ENCODE results near the gene CACNA1A.
"Not testable (repeated sequence)": the region's sequence is repeated elsewhere in the genome, so short reads cannot be mapped to it uniquely, and the experiment has no call there.

Gene CACNA1A

GRCh38 chr19:13215572-13216380, 290.5 kb downstream of the CACNA1A start:
- peak; percentile 39 for DNase-seq

- no peak for DNase-seq
These were observed 292.1 kb downstream of the CACNA1A start for GRCh38 chr19:13214036-13214730.

GRCh38 chr19:13212759-13213330, 293.4 kb downstream of the CACNA1A start:
- DNase-seq: peak; percentile 57

GRCh38 chr19:13211426-13212308, 294.6 kb downstream of the CACNA1A start:
- DNase-seq: no peak

GRCh38 chr19:13210941-13211340, 295.3 kb downstream of the CACNA1A start:
- DNase-seq: no peak

GRCh38 chr19:13210339-13210775, 295.9 kb downstream of the CACNA1A start:
- no peak for DNase-seq

GRCh38 chr19:13209484-13210338, 296.6 kb downstream of the CACNA1A start:
- no peak for DNase-seq

- no peak for DNase-seq
These were observed 297.4 kb downstream of the CACNA1A start for GRCh38 chr19:13208672-13209483.

GRCh38 chr19:13207846-13208671, 298.2 kb downstream of the CACNA1A start:
- peak; percentile 33 for DNase-seq

GRCh38 chr19:13207237-13207845, 298.9 kb downstream of the CACNA1A start:
- DNase-seq: no peak

GRCh38 chr19:13206587-13206986, 299.7 kb downstream of the CACNA1A start:
- DNase-seq: no peak

- not testable (repeated sequence) for DNase-seq
These were observed 304.2 kb downstream of the CACNA1A start for GRCh38 chr19:13202112-13202511.

GRCh38 chr19:13198634-13199033, 307.6 kb downstream of the CACNA1A start:
- DNase-seq: no peak

- DNase-seq: peak; percentile 51
These were observed 310.6 kb downstream of the CACNA1A start for GRCh38 chr19:13195678-13196077.

- DNase-seq: no peak
These were observed 315.3 kb downstream of the CACNA1A start for GRCh38 chr19:13190781-13191540.

GRCh38 chr19:13189600-13189999, 316.7 kb downstream of the CACNA1A start:
- no peak for DNase-seq

- no peak for DNase-seq
These were observed 318.9 kb downstream of the CACNA1A start for GRCh38 chr19:13187419-13187818.

- DNase-seq: not testable (repeated sequence)
These were observed 319.6 kb downstream of the CACNA1A start for GRCh38 chr19:13186688-13187087.

Data from central memory CD4-positive, alpha-beta T cell (primary cell).